Measurements from ENCODE around the gene SLBP. TPM values are rescaled to one million over a fixed set of nuclear protein-coding genes. Genes with fewer than 3 reads are reported as not detected.

Gene SLBP
- total and polyA plus RNA-seq, 10 of the 15 experiments (the other 5 are each of a cell fraction or from before 2014, with no cell fraction given): 94.4 to 278 (median 158) TPM

DNA sequence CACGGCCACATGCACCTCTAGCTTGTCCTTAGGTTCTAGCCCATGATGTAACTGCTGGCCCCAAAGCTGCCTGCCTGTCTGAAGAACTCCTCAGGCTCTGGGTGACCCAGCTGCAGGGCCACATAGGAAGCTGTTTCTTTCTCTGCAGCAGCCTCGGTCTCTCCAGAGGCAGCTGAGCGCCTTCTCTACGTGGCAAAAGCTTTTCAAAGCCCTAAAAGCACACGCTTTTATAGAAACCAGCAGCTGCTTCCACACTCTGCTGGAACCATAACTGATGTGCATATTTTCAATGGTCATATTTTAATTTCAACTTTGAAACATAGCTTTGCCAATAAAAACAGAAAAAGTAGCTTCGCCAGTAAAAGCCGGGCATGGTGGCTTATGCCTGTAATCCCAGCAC lies 65.4 kb downstream of the SLBP start:
- no peak for DNase-seq (ENCODE audit: low read depth, low spot score)
- no peaks in the 10 kb centered on the region for H3K9me3 ChIP-seq (replicated peaks; ENCODE audit: control insufficient read depth, insufficient read depth, low read length)
- H3K9ac ChIP-seq (ENCODE audit: control insufficient read depth, insufficient read depth, low read length): no peak overlapping the region
- ChIA-PET CTCF (interaction anchor here (0.7 to 0.8 kb wide), 2 partner anchors 15 to 18 kb away, joined by 3 read pairs; no protein-coding TSS in a partner anchor), POLR2A (interaction anchor here (0.7 kb wide), 1 partner anchor 15 kb away, joined by 3 read pairs; no protein-coding TSS in a partner anchor), RAD21 (ENCODE audit: unreplicated experiment) (no interaction called here), SMC1A (ENCODE audit: uncharacterized antibody, unreplicated experiment) (no interaction called here)
- H4K20me1 ChIP-seq (ENCODE audit: control insufficient read depth, insufficient read depth): no peaks in the 10 kb centered on the region
- no peaks in the 10 kb centered on the region for H3K4me1 ChIP-seq (ENCODE audit: control insufficient read depth, insufficient read depth, low read length)
- ATAC-seq: no peak
- H3K79me2 ChIP-seq (ENCODE audit: control insufficient read depth, insufficient read depth, low read length): no peaks in the 10 kb centered on the region
- no peak for FAIRE-seq
- no peak for TF ChIP-seq FOS (IDR thresholded peaks at IDR 0.05; ENCODE audit: borderline replicate concordance, extremely low read depth, insufficient read length)
- TF ChIP-seq ZBTB4 (CRISPR knock-in tag; IDR thresholded peaks at IDR 0.05): no peak
- no peak for TF ChIP-seq SPI1 (IDR thresholded peaks at IDR 0.05; ENCODE audit: borderline replicate concordance, insufficient read depth, low read depth, low read length)
- TF ChIP-seq IKZF1 (conservative IDR thresholded peaks at IDR 0.05): no peak
- no peak for TF ChIP-seq NRF1 (conservative IDR thresholded peaks at IDR 0.05; ENCODE audit: low read depth, low read length)
- TF ChIP-seq ZZZ3 (IDR thresholded peaks at IDR 0.05; ENCODE audit: control insufficient read depth, insufficient read length, low read depth): no peak
- TF ChIP-seq JUNB (IDR thresholded peaks at IDR 0.05): no peak
- no peak for TF ChIP-seq CREB1 (IDR thresholded peaks at IDR 0.05; ENCODE audit: low read depth)
- no peak for TF ChIP-seq RFX5 (IDR thresholded peaks at IDR 0.05; ENCODE audit: low read depth, low read length)
- in situ Hi-C loops (cut with MboI) (no loop called here), intact Hi-C loops (cut with micrococcal nuclease; ENCODE audit: unreplicated experiment) (no loop called here)
- BruUV-seq (replicated peaks): no TSS peak
- no peak overlapping the region for H3K4me3 ChIP-seq
- no peaks in the 10 kb centered on the region for H3K27me3 ChIP-seq (replicated peaks in 1 of 2; ENCODE audit: control insufficient read depth in 2 of 2, insufficient read depth in 2 of 2, low read length in 1 of 2)
- H3K36me3 ChIP-seq (ENCODE audit: control insufficient read depth in 2 of 2, insufficient read depth in 2 of 2, low read length in 1 of 2): no peaks in the 10 kb centered on the region
- H3K4me2 ChIP-seq (ENCODE audit: control insufficient read depth, insufficient read depth): no peak overlapping the region
- WGBS (ENCODE audit: insufficient coverage, insufficient replicate concordance, low lambda C conversion rate, missing lambda C conversion rate): 28% methylated on average over 7 of the region's 7 CpGs
- H3K27ac ChIP-seq (ENCODE audit: control insufficient read depth, insufficient read depth): no peak overlapping the region
- H2AFZ ChIP-seq (ENCODE audit: control insufficient read depth, low read depth, low read length): no peak overlapping the region

All from GM12878 (cell line).